NCI-H1105 (cell line): ENCODE data around the gene TEAD2.
"Not testable (repeated sequence)": the region's sequence is repeated elsewhere in the genome, so short reads cannot be mapped to it uniquely, and the experiment has no call there.

Experiments used
- DNase-seq: peaks from one replicate; lab custom pipeline; 2025; lab: John Stamatoyannopoulos, UW

TEAD2 gene

DNA sequence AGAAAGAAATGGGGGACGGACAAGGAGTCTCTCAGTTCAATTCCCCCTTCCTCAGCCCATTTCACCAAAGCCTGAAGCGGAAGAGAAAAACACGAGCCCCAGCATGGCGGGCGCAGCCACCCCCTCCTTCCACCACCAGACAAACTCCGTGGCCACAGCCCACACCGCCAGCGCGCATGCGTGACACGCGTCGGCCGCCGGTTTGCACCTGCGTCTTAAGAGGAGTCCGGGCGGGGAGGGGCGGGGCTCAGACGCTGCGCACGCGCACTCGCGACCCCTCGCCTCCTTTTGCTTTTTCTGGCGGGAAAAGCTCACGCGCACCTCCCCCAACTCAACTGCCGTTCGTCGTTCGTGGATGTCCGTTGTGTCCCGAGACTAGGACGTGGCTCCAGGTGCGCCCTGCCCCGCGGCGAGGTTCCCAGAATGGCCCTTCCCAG, 25.7 kb upstream of the TEAD2 start, which contains the start of gene KASH5:
Gene KASH5, plus strand, starts transcription at position 314 of the 437 bp plus-strand sequence. CDS start 2,635 bp downstream, outside the sequence.
- DNase-seq, result no peak

DNA sequence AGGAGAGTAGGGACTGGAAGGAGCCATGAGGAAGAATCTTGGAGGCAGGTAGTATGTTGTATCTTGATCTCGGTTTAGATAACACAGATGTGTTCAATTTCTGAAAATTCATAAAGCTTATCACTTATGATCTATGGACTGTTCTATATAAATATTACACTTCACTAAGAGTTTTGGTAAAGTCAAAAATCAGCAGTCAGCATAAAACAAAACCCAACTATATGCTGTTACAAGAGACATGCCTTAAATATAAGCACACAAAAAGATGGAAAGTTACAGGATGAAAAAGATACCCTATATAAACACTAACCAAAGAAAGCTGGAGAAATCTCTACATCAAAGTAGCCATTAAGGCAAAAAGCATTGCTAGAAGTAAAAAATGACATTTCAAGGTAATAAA, 21.4 kb upstream of the TEAD2 start:
- DNase-seq, result no peak

DNA sequence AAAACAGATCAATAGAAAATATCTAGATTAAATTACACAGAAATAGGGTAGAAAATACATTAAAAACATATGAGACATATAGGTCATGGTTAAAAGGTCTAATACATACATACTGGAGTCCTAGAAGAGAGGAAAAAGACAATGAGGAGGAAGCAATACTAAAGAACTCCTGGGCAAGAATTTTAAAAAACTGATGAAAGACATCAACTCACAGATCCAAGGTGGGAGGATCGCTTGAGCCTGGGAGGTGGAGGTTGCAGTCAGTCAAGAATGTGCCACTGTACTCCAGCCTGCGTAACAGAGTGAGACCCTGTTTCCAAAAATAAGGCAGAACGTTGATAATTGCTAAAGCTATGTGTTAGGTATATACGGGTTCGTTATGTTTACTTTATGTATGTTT, 20.4 kb upstream of the TEAD2 start:
- DNase-seq, result no peak

- no peak for DNase-seq
Observed at GRCh38 chr19:49380391-49380790, 18.2 kb upstream of the TEAD2 start.

GRCh38 chr19:49378512-49378911, 16.3 kb upstream of the TEAD2 start:
- no peak for DNase-seq

- DNase-seq, result no peak
Observed at GRCh38 chr19:49374665-49375434, 12.6 kb upstream of the TEAD2 start.

DNA sequence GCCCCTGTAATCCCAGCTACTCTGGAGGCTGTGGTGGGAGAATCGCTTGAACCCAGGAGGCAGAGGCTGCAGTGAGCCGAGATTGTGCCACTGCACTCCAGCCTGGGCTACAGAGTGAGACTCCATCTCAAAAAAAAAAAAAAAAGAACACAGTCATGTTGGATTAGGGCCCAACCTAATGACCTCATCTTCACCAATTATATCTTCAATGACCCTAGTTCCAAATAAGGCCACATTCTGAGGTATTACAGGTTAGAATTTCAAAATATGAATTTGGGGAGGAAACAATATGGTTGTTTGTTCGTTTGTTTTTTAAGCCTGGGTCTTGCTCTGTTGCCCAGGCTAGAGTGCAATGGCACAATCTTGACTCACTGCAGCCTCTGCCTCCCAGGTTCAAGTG, 11.0 kb upstream of the TEAD2 start:
- DNase-seq, result not testable (repeated sequence)

DNA sequence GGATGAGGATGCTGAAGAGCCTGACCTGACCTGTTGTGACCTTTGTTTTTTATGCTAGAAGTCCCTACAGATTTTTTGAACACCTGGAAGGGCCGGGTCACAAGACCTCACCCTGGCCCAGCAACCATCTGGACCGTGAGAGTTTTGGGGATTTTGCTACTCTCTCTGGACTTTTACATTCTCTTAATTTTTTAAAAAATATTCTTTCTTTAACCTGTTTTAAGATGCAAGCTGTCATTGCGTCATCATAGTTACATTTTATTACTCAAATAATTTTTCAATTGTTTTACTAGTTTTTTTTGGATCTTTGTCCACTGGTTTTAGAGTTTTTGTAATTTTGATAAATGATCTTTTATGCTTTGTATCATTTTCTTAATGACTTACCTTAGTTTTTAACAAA, 9.0 kb upstream of the TEAD2 start:
- DNase-seq, result no peak

- DNase-seq, result no peak
Observed at GRCh38 chr19:49368711-49369358, 6.6 kb upstream of the TEAD2 start.

GRCh38 chr19:49366110-49366509, 3.9 kb upstream of the TEAD2 start:
- no peak for DNase-seq

- no peak for DNase-seq
Observed at GRCh38 chr19:49364083-49364737, 2.0 kb upstream of the TEAD2 start.

- DNase-seq, result no peak
Observed at GRCh38 chr19:49363268-49364082, 1.3 kb upstream of the TEAD2 start, which contains the start of gene DKKL1. TSS of gene DKKL1 (plus strand) at chr19:49363877. CDS start at chr19:49363999, 122 bp downstream.

DNA sequence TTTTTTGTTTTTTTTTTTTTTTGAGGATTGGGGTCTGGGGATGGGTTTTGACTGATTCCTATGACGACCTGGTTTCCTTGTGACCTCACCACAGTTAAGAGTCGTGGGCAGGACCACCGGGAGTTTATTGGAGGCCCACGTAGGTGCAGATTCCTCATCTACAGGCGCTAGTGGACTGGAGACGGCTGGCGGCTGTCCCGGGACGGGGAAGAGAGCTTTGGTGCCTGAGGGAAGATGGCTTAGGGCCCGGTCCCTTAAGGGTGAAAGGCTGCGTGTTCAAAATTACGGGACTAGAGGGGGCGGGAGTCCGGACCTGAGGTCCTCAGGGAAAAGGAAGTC, 682 bp upstream of the TEAD2 start:
- no peak for DNase-seq

DNA sequence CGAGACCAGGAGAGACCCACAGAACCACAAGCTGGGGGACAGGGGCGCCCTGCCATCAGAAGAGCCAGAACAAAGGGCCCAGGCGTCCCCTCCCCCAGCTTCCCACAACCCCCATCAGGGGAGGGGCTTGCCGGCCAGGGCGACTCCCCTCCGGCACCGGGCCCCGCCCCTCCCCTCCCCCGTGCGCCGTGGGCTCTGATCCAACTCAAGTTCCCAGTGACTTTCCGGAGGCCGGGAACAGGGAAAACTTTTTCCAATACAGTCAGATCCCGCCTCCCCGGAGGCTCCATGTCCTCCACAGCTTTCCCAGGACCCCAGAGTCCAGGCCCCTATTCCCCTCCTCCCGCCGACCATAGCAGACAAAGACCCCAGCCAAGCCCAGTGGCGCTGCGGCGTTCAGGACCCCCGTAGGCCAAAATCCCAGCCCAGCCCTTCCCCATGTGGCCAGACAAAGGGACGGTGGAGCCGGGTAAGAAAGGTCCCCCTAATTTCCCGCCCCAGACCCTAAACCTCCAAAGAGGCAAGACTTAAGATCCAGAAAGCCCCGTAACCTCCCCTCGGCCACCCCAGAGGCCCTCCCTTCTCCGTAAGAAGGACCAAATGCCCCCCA, 673 bp downstream of the TEAD2 start:
- DNase-seq, result no peak

DNA sequence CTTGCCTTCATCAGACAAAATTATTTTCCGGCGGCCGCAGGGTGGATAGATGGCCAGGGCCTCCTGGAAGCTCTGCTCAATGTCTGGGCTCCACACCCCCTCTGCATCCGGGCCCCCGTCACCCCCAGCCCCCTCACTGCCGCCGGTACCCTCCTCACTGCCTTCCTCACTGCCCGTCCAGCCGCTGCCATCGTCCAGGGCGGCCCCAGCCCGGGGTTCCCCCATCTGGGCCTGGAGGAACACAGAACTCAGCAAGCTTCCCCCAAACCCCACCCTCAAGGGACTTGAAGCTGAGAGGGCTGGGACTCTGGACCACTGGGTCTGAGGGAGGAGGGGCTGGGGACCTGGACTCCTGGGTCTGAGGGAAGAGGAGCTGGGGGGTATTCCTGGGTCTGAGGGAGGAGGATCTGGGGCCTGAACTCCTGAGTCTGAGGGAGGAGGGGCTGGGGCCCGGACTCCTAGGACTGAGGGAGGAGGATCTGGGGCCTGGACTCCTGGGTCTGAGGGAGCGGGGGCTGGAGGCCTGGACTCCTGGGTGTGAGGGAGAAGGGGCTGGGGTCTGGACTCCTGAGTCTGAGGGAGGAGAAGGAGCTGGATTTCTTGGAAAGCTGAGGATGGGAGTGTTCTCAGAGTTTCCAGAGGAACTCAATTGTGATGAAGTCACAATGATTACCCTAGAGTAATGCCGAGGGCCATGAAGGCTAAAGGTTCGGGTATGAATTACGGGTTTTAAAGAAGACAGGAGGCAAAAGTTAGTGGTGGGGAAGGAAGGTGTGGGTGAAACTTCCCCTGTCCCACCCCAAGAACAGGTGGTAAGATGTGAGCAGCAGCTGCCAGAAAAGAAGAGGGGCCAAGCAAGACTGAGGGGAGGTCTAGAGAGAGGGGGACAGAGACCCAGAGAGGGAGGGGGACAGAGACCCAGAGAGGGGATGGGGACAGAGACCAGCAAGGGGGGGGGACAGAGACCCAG, 2.1 kb downstream of the TEAD2 start:
- no peak for DNase-seq

DNA sequence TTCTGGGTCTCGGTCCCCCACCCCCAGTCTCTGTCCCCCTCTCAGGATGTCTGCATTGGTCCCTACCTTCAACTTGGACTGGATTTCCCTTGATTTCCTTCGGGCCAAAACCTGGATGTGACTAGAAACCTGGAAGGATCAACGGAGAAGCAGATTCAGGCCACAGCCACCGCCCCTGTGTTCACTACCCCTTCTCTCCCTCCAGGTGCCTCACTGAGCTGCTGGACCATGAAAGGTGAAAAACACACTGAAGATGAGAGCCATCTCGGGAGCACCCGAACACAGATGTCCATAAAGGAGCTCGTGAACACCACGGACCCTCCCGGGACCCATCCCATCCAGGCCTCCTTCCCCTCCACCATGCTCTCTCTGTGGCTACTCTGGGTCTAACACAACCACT, 5.0 kb downstream of the TEAD2 start:
- DNase-seq, result no peak

DNA sequence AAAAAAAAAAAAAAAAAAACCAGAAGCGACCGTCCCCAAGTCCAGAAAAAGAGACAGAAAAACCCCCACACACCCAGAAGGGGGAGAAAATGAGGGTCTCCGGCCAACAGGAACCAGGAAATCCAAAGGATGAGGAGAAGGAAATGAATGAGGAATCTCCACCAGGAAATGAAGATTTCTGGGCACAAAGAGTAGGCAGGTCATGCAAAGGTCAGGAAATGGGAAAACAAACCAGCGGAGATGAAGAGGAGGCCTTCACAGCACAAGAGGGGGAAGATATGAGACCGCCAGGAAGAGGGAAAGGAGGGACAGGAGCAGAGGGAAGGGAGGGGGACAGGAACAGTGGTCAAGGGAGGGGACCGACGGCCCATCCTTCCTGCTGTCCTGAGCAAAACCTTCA, 5.8 kb downstream of the TEAD2 start:
- no peak for DNase-seq

- DNase-seq, result no peak
Observed at GRCh38 chr19:49355909-49356353, 6.3 kb downstream of the TEAD2 start.

GRCh38 chr19:49349567-49349966, 12.6 kb downstream of the TEAD2 start:
- no peak for DNase-seq
